Fibroblast of skin of scalp (primary cell): ENCODE results near the gene KCNJ18.
"Not testable (repeated sequence)": the region's sequence is repeated elsewhere in the genome, so short reads cannot be mapped to it uniquely, and the experiment has no call there.

Experiments
- DNase-seq: peaks from one replicate; pipeline ENCODE4 v3.0.0-alpha.2; 2013

The KCNJ18 gene

GRCh38 chr17:21703891-21704872 lies 11.9 kb downstream of the KCNJ18 start:
- not testable (repeated sequence) for DNase-seq

GRCh38 chr17:21705021-21705601 lies 12.8 kb downstream of the KCNJ18 start:
- DNase-seq = no peak

- DNase-seq = not testable (repeated sequence)
Observed at GRCh38 chr17:21705746-21706145, 13.4 kb downstream of the KCNJ18 start.

GRCh38 chr17:21706546-21706945 lies 14.2 kb downstream of the KCNJ18 start:
- DNase-seq = not testable (repeated sequence)

GRCh38 chr17:21707131-21707530 lies 14.8 kb downstream of the KCNJ18 start:
- DNase-seq = not testable (repeated sequence)

- DNase-seq = not testable (repeated sequence)
Observed at GRCh38 chr17:21707711-21708611, 15.6 kb downstream of the KCNJ18 start.

GRCh38 chr17:21708612-21709535 lies 16.6 kb downstream of the KCNJ18 start:
- DNase-seq = not testable (repeated sequence)

- DNase-seq = not testable (repeated sequence)
Observed at GRCh38 chr17:21709994-21710393, 17.7 kb downstream of the KCNJ18 start.

- not testable (repeated sequence) for DNase-seq
Observed at GRCh38 chr17:21710486-21710885, 18.2 kb downstream of the KCNJ18 start.

GRCh38 chr17:21711182-21711581 lies 18.9 kb downstream of the KCNJ18 start:
- no peak for DNase-seq

- not testable (repeated sequence) for DNase-seq
Observed at GRCh38 chr17:21713020-21713419, 20.7 kb downstream of the KCNJ18 start.

GRCh38 chr17:21713631-21714030 lies 21.3 kb downstream of the KCNJ18 start:
- not testable (repeated sequence) for DNase-seq

- DNase-seq = not testable (repeated sequence)
Observed at GRCh38 chr17:21714676-21715075, 22.4 kb downstream of the KCNJ18 start.

GRCh38 chr17:21715877-21716276 lies 23.6 kb downstream of the KCNJ18 start:
- not testable (repeated sequence) for DNase-seq

- DNase-seq = not testable (repeated sequence)
Observed at GRCh38 chr17:21718971-21719370, 26.6 kb downstream of the KCNJ18 start.

GRCh38 chr17:21719511-21720226 lies 27.3 kb downstream of the KCNJ18 start:
- not testable (repeated sequence) for DNase-seq

GRCh38 chr17:21720566-21720965 lies 28.2 kb downstream of the KCNJ18 start:
- DNase-seq = not testable (repeated sequence)

- DNase-seq = not testable (repeated sequence)
Observed at GRCh38 chr17:21722268-21722667, 29.9 kb downstream of the KCNJ18 start.

- not testable (repeated sequence) for DNase-seq
Observed at GRCh38 chr17:21724216-21725006, 32.1 kb downstream of the KCNJ18 start.

GRCh38 chr17:21731076-21731475 lies 38.8 kb downstream of the KCNJ18 start:
- not testable (repeated sequence) for DNase-seq
